Peyer's patch (tissue), 4 donors: ENCODE results near the gene MRPL39. TPM values are rescaled to one million over a fixed set of nuclear protein-coding genes. Genes with fewer than 3 reads are reported as not detected.
A peak's percentile ranks its signal among the peaks of the same experiment; 100 is the strongest.
"Not testable (repeated sequence)": the region's sequence is repeated elsewhere in the genome, so short reads cannot be mapped to it uniquely, and the experiment has no call there.

Experiments used
- DNase-seq, 3 donors: peaks; one replicate each; pipeline ENCODE4 v3.0.0-alpha.2; 2017 to 2019
- H3K27ac ChIP-seq, 4 donors: fragments of 200-600 bp; sonication (generic); one replicate each; pipeline ENCODE4 v1.5.1; 2016 to 2019
- H3K27me3 ChIP-seq, 2 donors: fragments of 200-600 bp; sonication (generic); one replicate each; pipeline ENCODE4 v1.5.1; 2019
- H3K36me3 ChIP-seq, 3 donors: fragments of 200-600 bp; sonication (generic); one replicate each; pipeline ENCODE4 v1.5.1; 2016 to 2019
- H3K4me1 ChIP-seq, 4 donors: fragments of 200-600 bp; sonication (generic); one replicate each; pipeline ENCODE4 v1.5.1; 2016 to 2019
- H3K4me3 ChIP-seq, 4 donors: fragments of 200-600 bp; sonication (generic); 1 replicate in 3 of 4; 2 replicates in 1 of 4; pipeline ENCODE4 v1.5.1; 2016 to 2019; ENCODE audit warnings: mild to moderate bottlenecking in 1 of 4
- H3K9me3 ChIP-seq, 4 donors: fragments of 200-600 bp; sonication (generic); one replicate each; pipeline ENCODE4 v1.5.1; 2016 to 2019; ENCODE audit warnings: mild to moderate bottlenecking in 1 of 4
- CTCF ChIP-seq, 6 experiments: fragments of 450-650 bp in 4 of 6; fragments of 200-600 bp in 2 of 6; sonication (generic) in 1 of 6; IDR thresholded peaks; one replicate each; pipeline ENCODE4 v1.5.1; 2017 to 2019; ENCODE audit warnings: antibody characterized with exemption in 6 of 6, mild to moderate bottlenecking in 3 of 6, moderate library complexity in 1 of 6
- POLR2A ChIP-seq, 2 donors: fragments of 450-650 bp; IDR thresholded peaks; one replicate each; pipeline ENCODE4 v1.5.1; 2017; ENCODE audit warnings: antibody characterized with exemption in 2 of 2, mild to moderate bottlenecking in 2 of 2, moderate library complexity in 2 of 2
- total RNA-seq, 4 donors: library from RNA; depleted of rRNA; stranded (reverse); fragments of >200 nt; gene quantifications; one replicate each; pipeline ENCODE4 v1.1.0, GENCODE V29; 2016

The MRPL39 gene
- total RNA-seq, 4 donors from 2014 or later: 5.3 to 18.2 (median 16.1) TPM

- no peaks in the 10 kb centered on the region for H3K36me3 ChIP-seq
- peak overlapping the region in 1 of 4 donors; percentile 77 for H3K27ac ChIP-seq
- H3K9me3 ChIP-seq: no peaks in the 10 kb centered on the region
- peaks cover 0 to 5% (median 2%) of the 10 kb centered on the region in 4 donors for H3K4me1 ChIP-seq
- no peak overlapping the region for H3K4me3 ChIP-seq
- DNase-seq: no peak
- TF ChIP-seq CTCF (IDR thresholded peaks at IDR 0.05) (no peak), POLR2A (IDR thresholded peaks at IDR 0.05) (no peak)
- H3K27me3 ChIP-seq: no peaks in the 10 kb centered on the region
Measured at GRCh38 chr21:25637851-25638659, 30.8 kb upstream of the MRPL39 start.

GRCh38 chr21:25636727-25637126 is 29.4 kb upstream of the MRPL39 start:
- TF ChIP-seq POLR2A (IDR thresholded peaks at IDR 0.05): no peak
- no peak for TF ChIP-seq CTCF (IDR thresholded peaks at IDR 0.05)
- Histone ChIP-seq H3K4me1 (peaks cover 0 to 5% (median 2%) of the 10 kb centered on the region in 4 donors), H3K4me3 (no peak overlapping the region), H3K27me3 (no peaks in the 10 kb centered on the region), H3K36me3 (no peaks in the 10 kb centered on the region), H3K27ac (no peak overlapping the region), H3K9me3 (no peaks in the 10 kb centered on the region)
- no peak for DNase-seq

GRCh38 chr21:25635310-25635709 is 28.0 kb upstream of the MRPL39 start:
- TF ChIP-seq CTCF (IDR thresholded peaks at IDR 0.05): no peak
- no peak for TF ChIP-seq POLR2A (IDR thresholded peaks at IDR 0.05)
- no peak overlapping the region for H3K27ac ChIP-seq

GRCh38 chr21:25632296-25632695 is 25.0 kb upstream of the MRPL39 start:
- H3K9me3 ChIP-seq: no peaks in the 10 kb centered on the region
- no peaks in the 10 kb centered on the region for H3K36me3 ChIP-seq
- no peak overlapping the region for H3K4me3 ChIP-seq
- TF ChIP-seq CTCF (IDR thresholded peaks at IDR 0.05) (no peak), POLR2A (IDR thresholded peaks at IDR 0.05) (no peak)
- H3K27ac ChIP-seq: no peak overlapping the region
- H3K4me1 ChIP-seq: no peaks in the 10 kb centered on the region
- H3K27me3 ChIP-seq: no peaks in the 10 kb centered on the region
- DNase-seq: no peak

More at GRCh38 chr21:25635310-25635709, 28.0 kb upstream of the MRPL39 start:
- H3K36me3 ChIP-seq: no peaks in the 10 kb centered on the region
- no peak overlapping the region for H3K4me3 ChIP-seq
- H3K27me3 ChIP-seq: no peaks in the 10 kb centered on the region
- no peak for DNase-seq
- peaks cover 0 to 3% (median 1%) of the 10 kb centered on the region in 4 donors for H3K4me1 ChIP-seq
- H3K9me3 ChIP-seq: no peaks in the 10 kb centered on the region

- Histone ChIP-seq H3K36me3 (no peaks in the 10 kb centered on the region), H3K27me3 (no peaks in the 10 kb centered on the region), H3K4me1 (no peaks in the 10 kb centered on the region), H3K4me3 (no peak overlapping the region), H3K9me3 (no peaks in the 10 kb centered on the region), H3K27ac (no peak overlapping the region)
- no peak for DNase-seq
- TF ChIP-seq CTCF (IDR thresholded peaks at IDR 0.05): no peak
- TF ChIP-seq POLR2A (IDR thresholded peaks at IDR 0.05): no peak
Measured at GRCh38 chr21:25626757-25627156, 19.5 kb upstream of the MRPL39 start.

- not testable (repeated sequence) for H3K4me3 ChIP-seq
Measured at GRCh38 chr21:25625776-25626555, 18.7 kb upstream of the MRPL39 start.

More at GRCh38 chr21:25625776-25626555, 18.7 kb upstream of the MRPL39 start:
- H3K27me3 ChIP-seq, H3K27ac ChIP-seq, H3K4me1 ChIP-seq, H3K9me3 ChIP-seq, DNase-seq, H3K36me3 ChIP-seq: not testable (repeated sequence)
